Measurements from ENCODE around the gene NUDCD3. TPM values are rescaled to one million over a fixed set of nuclear protein-coding genes. Genes with fewer than 3 reads are reported as not detected.

NUDCD3 gene
- total and polyA plus RNA-seq, 2 experiments from 2014 or later, result 54.7 to 60.8 TPM

GRCh38 chr7:44451123-44451522 lies 39.3 kb downstream of the NUDCD3 start:
- no peak for DNase-seq (ENCODE audit: low spot score)
- WGBS (ENCODE audit: low lambda C conversion rate, missing lambda C conversion rate), result 97% methylated on average over 7 of the region's 7 CpGs
- Histone ChIP-seq H3K36me3 (replicated peaks; ENCODE audit: insufficient read depth, low read depth) (no peaks in the 10 kb centered on the region), H3K27me3 (no peaks in the 10 kb centered on the region), H4K20me1 (ENCODE audit: insufficient read depth, poor library complexity, severe bottlenecking) (peaks cover 20% of the 10 kb centered on the region), H3K4me1 (ENCODE audit: insufficient read depth) (no peaks in the 10 kb centered on the region), H3K9me3 (ENCODE audit: low read depth) (no peaks in the 10 kb centered on the region), H3K9me2 (replicated peaks; ENCODE audit: insufficient read depth) (no peaks in the 10 kb centered on the region), H3K4me3 (no peak overlapping the region), H3K4me2 (no peak overlapping the region), H2AFZ (no peak overlapping the region), H3K27ac (no peak overlapping the region), H3K79me2 (peaks cover 69% of the 10 kb centered on the region)
- TF ChIP-seq CTCF (IDR thresholded peaks at IDR 0.05; ENCODE audit: poor library complexity) (no peak), EZH2phosphoT487 (IDR thresholded peaks at IDR 0.05; ENCODE audit: low read depth, severe bottlenecking, unreplicated experiment) (no peak), EZH2 (IDR thresholded peaks at IDR 0.05; ENCODE audit: borderline replicate concordance) (no peak)

GRCh38 chr7:44449584-44449928 lies 40.9 kb downstream of the NUDCD3 start:
- no peak for TF ChIP-seq EZH2phosphoT487 (IDR thresholded peaks at IDR 0.05; ENCODE audit: low read depth, severe bottlenecking, unreplicated experiment)
- TF ChIP-seq CTCF (IDR thresholded peaks at IDR 0.05; ENCODE audit: poor library complexity), result no peak
- no peak for TF ChIP-seq EZH2 (IDR thresholded peaks at IDR 0.05; ENCODE audit: borderline replicate concordance)
- H3K79me2 ChIP-seq, result peaks cover 76% of the 10 kb centered on the region
- H3K4me1 ChIP-seq (ENCODE audit: insufficient read depth), result no peaks in the 10 kb centered on the region
- H3K9me3 ChIP-seq (ENCODE audit: low read depth), result no peaks in the 10 kb centered on the region
- DNase-seq (ENCODE audit: low spot score), result no peak
- no peaks in the 10 kb centered on the region for H3K9me2 ChIP-seq (replicated peaks; ENCODE audit: insufficient read depth)
- H2AFZ ChIP-seq, result no peak overlapping the region
- no peak overlapping the region for H3K27ac ChIP-seq
- H3K4me2 ChIP-seq, result no peak overlapping the region
- no peaks in the 10 kb centered on the region for H3K36me3 ChIP-seq (replicated peaks; ENCODE audit: insufficient read depth, low read depth)
- H4K20me1 ChIP-seq (ENCODE audit: insufficient read depth, poor library complexity, severe bottlenecking), result peaks cover 14% of the 10 kb centered on the region
- WGBS (ENCODE audit: low lambda C conversion rate, missing lambda C conversion rate), result 86% methylated on average over 1 of the region's 1 CpG
- H3K27me3 ChIP-seq, result no peaks in the 10 kb centered on the region
- no peak overlapping the region for H3K4me3 ChIP-seq

- WGBS (ENCODE audit: low lambda C conversion rate, missing lambda C conversion rate), result 73% methylated on average over 4 of the region's 4 CpGs
- H3K4me1 ChIP-seq (ENCODE audit: insufficient read depth), result no peaks in the 10 kb centered on the region
- no peak for TF ChIP-seq EZH2phosphoT487 (IDR thresholded peaks at IDR 0.05; ENCODE audit: low read depth, severe bottlenecking, unreplicated experiment)
- TF ChIP-seq CTCF (IDR thresholded peaks at IDR 0.05; ENCODE audit: poor library complexity), result no peak
- no peak for TF ChIP-seq EZH2 (IDR thresholded peaks at IDR 0.05; ENCODE audit: borderline replicate concordance)
- H3K9me3 ChIP-seq (ENCODE audit: low read depth), result no peaks in the 10 kb centered on the region
- peaks cover 74% of the 10 kb centered on the region for H3K79me2 ChIP-seq
- no peak overlapping the region for H2AFZ ChIP-seq
- H3K4me3 ChIP-seq, result no peak overlapping the region
- H3K36me3 ChIP-seq (replicated peaks; ENCODE audit: insufficient read depth, low read depth), result no peaks in the 10 kb centered on the region
- no peaks in the 10 kb centered on the region for H3K27me3 ChIP-seq
- H3K9me2 ChIP-seq (replicated peaks; ENCODE audit: insufficient read depth), result no peaks in the 10 kb centered on the region
- H4K20me1 ChIP-seq (ENCODE audit: insufficient read depth, poor library complexity, severe bottlenecking), result peaks cover 13% of the 10 kb centered on the region
- H3K27ac ChIP-seq, result no peak overlapping the region
- DNase-seq (ENCODE audit: low spot score), result no peak
- H3K4me2 ChIP-seq, result no peak overlapping the region
These were observed 41.4 kb downstream of the NUDCD3 start for GRCh38 chr7:44448922-44449583.
